ENCODE measurements around the gene ATP9A. TPM values are rescaled to one million over a fixed set of nuclear protein-coding genes. Genes with fewer than 3 reads are reported as not detected.

Gene ATP9A
- total RNA-seq, 5 donors from 2014 or later (not counting 1 experiment from before 2014, with no cell fraction given): 0.44 to 0.85 (median 0.72) TPM

GRCh38 chr20:51591871-51592270 is 176.3 kb downstream of the ATP9A start:
- Mint-ChIP-seq H3K36me3 (no peaks in the 10 kb centered on the region), H3K9me3 (no peaks in the 10 kb centered on the region), H3K4me1 (peaks cover 8 to 16% (median 12%) of the 10 kb centered on the region in 3 donors), H3K27me3 (no peaks in the 10 kb centered on the region), H3K27ac (no peak overlapping the region), H3K4me3 (no peak overlapping the region)
- Histone ChIP-seq H3K9me3 (no peaks in the 10 kb centered on the region), H3K27me3 (replicated peaks in 1 of 2; ENCODE audit: control insufficient read depth in 2 of 2, extremely low read depth in 1 of 2, insufficient read depth in 2 of 2, low read length in 1 of 2) (peaks cover 0 to 3% of the 10 kb centered on the region in 2 experiments), H3K4me1 (ENCODE audit: control insufficient read depth in 1 of 2, extremely low read depth in 1 of 2, insufficient read depth in 2 of 2, low read length in 2 of 2) (peaks cover 0 to 8% of the 10 kb centered on the region in 2 experiments), H3K36me3 (ENCODE audit: control insufficient read depth in 2 of 2, extremely low read depth in 1 of 2, insufficient read depth in 1 of 2, low read length in 1 of 2) (no peaks in the 10 kb centered on the region), H3K27ac (ENCODE audit: low read length) (no peak overlapping the region), H3K4me3 (ENCODE audit: control insufficient read depth in 1 of 2, extremely low read depth in 1 of 2, low read length in 1 of 2) (no peak overlapping the region)
- 100% methylated on average over 6 of the region's 10 CpGs for WGBS (ENCODE audit: insufficient coverage)
- CTCF ChIA-PET: no interaction called here
- DNase-seq (no peak), ATAC-seq (replicated peaks in 1 of 4) (no peak)
- POLR2A ChIA-PET: no interaction called here

- DNase-seq: no peak
- H3K36me3 Mint-ChIP-seq: no peaks in the 10 kb centered on the region
- ATAC-seq (replicated peaks in 1 of 4): no peak
- Histone ChIP-seq H3K27ac (ENCODE audit: low read length) (no peak overlapping the region), H3K4me1 (ENCODE audit: control insufficient read depth in 1 of 2, extremely low read depth in 1 of 2, insufficient read depth in 2 of 2, low read length in 2 of 2) (peaks cover 0 to 5% of the 10 kb centered on the region in 2 experiments), H3K36me3 (ENCODE audit: control insufficient read depth in 2 of 2, extremely low read depth in 1 of 2, insufficient read depth in 1 of 2, low read length in 1 of 2) (no peaks in the 10 kb centered on the region), H3K4me3 (ENCODE audit: control insufficient read depth in 1 of 2, extremely low read depth in 1 of 2, low read length in 1 of 2) (no peak overlapping the region), H3K9me3 (no peaks in the 10 kb centered on the region), H3K27me3 (replicated peaks in 1 of 2; ENCODE audit: control insufficient read depth in 2 of 2, extremely low read depth in 1 of 2, insufficient read depth in 2 of 2, low read length in 1 of 2) (no peaks in the 10 kb centered on the region)
- no peaks in the 10 kb centered on the region for H3K27me3 Mint-ChIP-seq
- peaks cover 6 to 9% (median 6%) of the 10 kb centered on the region in 3 donors for H3K4me1 Mint-ChIP-seq
- no peak overlapping the region for H3K27ac Mint-ChIP-seq
- WGBS (ENCODE audit: insufficient coverage): 40% methylated on average over 1 of the region's 3 CpGs
- POLR2A ChIA-PET: no interaction called here
- no peak overlapping the region for H3K4me3 Mint-ChIP-seq
- H3K9me3 Mint-ChIP-seq: no peaks in the 10 kb centered on the region
- CTCF ChIA-PET: interaction anchor here in 1 of 2 donors (0.7 to 0.8 kb wide), 3 partner anchors 8 to 203 kb away, joined by 3 read pairs; partner anchors contain the start of gene NFATC2
These were observed 179.4 kb downstream of the ATP9A start for GRCh38 chr20:51588762-51589161.

- H3K36me3 Mint-ChIP-seq: no peaks in the 10 kb centered on the region
- CTCF ChIA-PET: no interaction called here
- DNase-seq: no peak
These were observed 181.0 kb downstream of the ATP9A start for GRCh38 chr20:51587145-51587544.

GRCh38 chr20:51586005-51586440 is 182.2 kb downstream of the ATP9A start:
- no peak overlapping the region for H3K27ac Mint-ChIP-seq
- H3K27ac ChIP-seq (ENCODE audit: low read length): no peak overlapping the region
- ChIA-PET POLR2A (no interaction called here), CTCF (no interaction called here)
- H3K4me1 Mint-ChIP-seq: peaks cover 6% of the 10 kb centered on the region in 3 donors
- no peaks in the 10 kb centered on the region for H3K9me3 Mint-ChIP-seq
- no peak overlapping the region for H3K4me3 ChIP-seq (ENCODE audit: control insufficient read depth in 1 of 2, extremely low read depth in 1 of 2, low read length in 1 of 2)
- no peaks in the 10 kb centered on the region for H3K27me3 ChIP-seq (replicated peaks in 1 of 2; ENCODE audit: control insufficient read depth in 2 of 2, extremely low read depth in 1 of 2, insufficient read depth in 2 of 2, low read length in 1 of 2)
- no peak for DNase-seq
- no peaks in the 10 kb centered on the region for H3K36me3 ChIP-seq (ENCODE audit: control insufficient read depth in 2 of 2, extremely low read depth in 1 of 2, insufficient read depth in 1 of 2, low read length in 1 of 2)
- no peak for ATAC-seq (replicated peaks in 1 of 4)
- no peaks in the 10 kb centered on the region for H3K27me3 Mint-ChIP-seq
- no peak overlapping the region for H3K4me3 Mint-ChIP-seq
- peaks cover 0 to 5% of the 10 kb centered on the region in 2 experiments for H3K4me1 ChIP-seq (ENCODE audit: control insufficient read depth in 1 of 2, extremely low read depth in 1 of 2, insufficient read depth in 2 of 2, low read length in 2 of 2)
- no peaks in the 10 kb centered on the region for H3K36me3 Mint-ChIP-seq
- H3K9me3 ChIP-seq: no peaks in the 10 kb centered on the region
- 73% methylated on average over 4 of the region's 4 CpGs for WGBS (ENCODE audit: insufficient coverage)

More at GRCh38 chr20:51587145-51587544, 181.0 kb downstream of the ATP9A start:
- Mint-ChIP-seq H3K9me3 (no peaks in the 10 kb centered on the region), H3K27me3 (no peaks in the 10 kb centered on the region), H3K27ac (no peak overlapping the region), H3K4me1 (peaks cover 6% of the 10 kb centered on the region in 3 donors), H3K4me3 (no peak overlapping the region)
- Histone ChIP-seq H3K4me1 (ENCODE audit: control insufficient read depth in 1 of 2, extremely low read depth in 1 of 2, insufficient read depth in 2 of 2, low read length in 2 of 2) (peaks cover 0 to 5% of the 10 kb centered on the region in 2 experiments), H3K27ac (ENCODE audit: low read length) (no peak overlapping the region), H3K27me3 (replicated peaks in 1 of 2; ENCODE audit: control insufficient read depth in 2 of 2, extremely low read depth in 1 of 2, insufficient read depth in 2 of 2, low read length in 1 of 2) (no peaks in the 10 kb centered on the region), H3K9me3 (no peaks in the 10 kb centered on the region), H3K36me3 (ENCODE audit: control insufficient read depth in 2 of 2, extremely low read depth in 1 of 2, insufficient read depth in 1 of 2, low read length in 1 of 2) (no peaks in the 10 kb centered on the region), H3K4me3 (ENCODE audit: control insufficient read depth in 1 of 2, extremely low read depth in 1 of 2, low read length in 1 of 2) (no peak overlapping the region)
- no CpG with 5 or more reads among the region's 4 CpGs for WGBS (ENCODE audit: insufficient coverage)
- POLR2A ChIA-PET: no interaction called here
- no peak for ATAC-seq (replicated peaks in 1 of 4)

- H3K36me3 ChIP-seq (ENCODE audit: control insufficient read depth in 2 of 2, extremely low read depth in 1 of 2, insufficient read depth in 1 of 2, low read length in 1 of 2): no peaks in the 10 kb centered on the region
- Mint-ChIP-seq H3K27ac (no peak overlapping the region), H3K36me3 (no peaks in the 10 kb centered on the region), H3K4me3 (no peak overlapping the region), H3K27me3 (no peaks in the 10 kb centered on the region), H3K9me3 (no peaks in the 10 kb centered on the region), H3K4me1 (peaks cover 6% of the 10 kb centered on the region in 3 donors)
- WGBS (ENCODE audit: insufficient coverage): 85% methylated on average over 3 of the region's 4 CpGs
- H3K4me3 ChIP-seq (ENCODE audit: control insufficient read depth in 1 of 2, extremely low read depth in 1 of 2, low read length in 1 of 2): no peak overlapping the region
- ATAC-seq (replicated peaks in 1 of 4) (no peak), DNase-seq (no peak)
- POLR2A ChIA-PET: no interaction called here
- CTCF ChIA-PET: no interaction called here
- no peak overlapping the region for H3K27ac ChIP-seq (ENCODE audit: low read length)
- H3K4me1 ChIP-seq (ENCODE audit: control insufficient read depth in 1 of 2, extremely low read depth in 1 of 2, insufficient read depth in 2 of 2, low read length in 2 of 2): peaks cover 0 to 5% of the 10 kb centered on the region in 2 experiments
- no peaks in the 10 kb centered on the region for H3K27me3 ChIP-seq (replicated peaks in 1 of 2; ENCODE audit: control insufficient read depth in 2 of 2, extremely low read depth in 1 of 2, insufficient read depth in 2 of 2, low read length in 1 of 2)
- H3K9me3 ChIP-seq: no peaks in the 10 kb centered on the region
These were observed 183.0 kb downstream of the ATP9A start for GRCh38 chr20:51585148-51585547.

- DNase-seq (no peak), ATAC-seq (replicated peaks in 1 of 4) (no peak)
- POLR2A ChIA-PET: no interaction called here
- WGBS (ENCODE audit: insufficient coverage): 82% methylated on average over 3 of the region's 4 CpGs
- H3K4me3 Mint-ChIP-seq: no peak overlapping the region
- H3K36me3 Mint-ChIP-seq: no peaks in the 10 kb centered on the region
- no peaks in the 10 kb centered on the region for H3K27me3 ChIP-seq (replicated peaks in 1 of 2; ENCODE audit: control insufficient read depth in 2 of 2, extremely low read depth in 1 of 2, insufficient read depth in 2 of 2, low read length in 1 of 2)
- H3K9me3 ChIP-seq: no peaks in the 10 kb centered on the region
- CTCF ChIA-PET: no interaction called here
- no peaks in the 10 kb centered on the region for H3K36me3 ChIP-seq (ENCODE audit: control insufficient read depth in 2 of 2, extremely low read depth in 1 of 2, insufficient read depth in 1 of 2, low read length in 1 of 2)
- H3K4me3 ChIP-seq (ENCODE audit: control insufficient read depth in 1 of 2, extremely low read depth in 1 of 2, low read length in 1 of 2): no peak overlapping the region
- H3K9me3 Mint-ChIP-seq: no peaks in the 10 kb centered on the region
- H3K4me1 ChIP-seq (ENCODE audit: control insufficient read depth in 1 of 2, extremely low read depth in 1 of 2, insufficient read depth in 2 of 2, low read length in 2 of 2): peaks cover 0 to 5% of the 10 kb centered on the region in 2 experiments
- no peak overlapping the region for H3K27ac Mint-ChIP-seq
- peaks cover 6% of the 10 kb centered on the region in 3 donors for H3K4me1 Mint-ChIP-seq
- H3K27ac ChIP-seq (ENCODE audit: low read length): no peak overlapping the region
- H3K27me3 Mint-ChIP-seq: no peaks in the 10 kb centered on the region
These were observed 183.5 kb downstream of the ATP9A start for GRCh38 chr20:51584737-51585136.

- Histone ChIP-seq H3K36me3 (ENCODE audit: control insufficient read depth in 2 of 2, extremely low read depth in 1 of 2, insufficient read depth in 1 of 2, low read length in 1 of 2) (no peaks in the 10 kb centered on the region), H3K9me3 (no peaks in the 10 kb centered on the region), H3K27ac (ENCODE audit: low read length) (no peak overlapping the region), H3K4me3 (ENCODE audit: control insufficient read depth in 1 of 2, extremely low read depth in 1 of 2, low read length in 1 of 2) (no peak overlapping the region), H3K4me1 (ENCODE audit: control insufficient read depth in 1 of 2, extremely low read depth in 1 of 2, insufficient read depth in 2 of 2, low read length in 2 of 2) (peaks cover 0 to 5% of the 10 kb centered on the region in 2 experiments), H3K27me3 (replicated peaks in 1 of 2; ENCODE audit: control insufficient read depth in 2 of 2, extremely low read depth in 1 of 2, insufficient read depth in 2 of 2, low read length in 1 of 2) (no peaks in the 10 kb centered on the region)
- Mint-ChIP-seq H3K4me3 (no peak overlapping the region), H3K27ac (no peak overlapping the region), H3K27me3 (no peaks in the 10 kb centered on the region), H3K36me3 (no peaks in the 10 kb centered on the region), H3K9me3 (no peaks in the 10 kb centered on the region), H3K4me1 (peaks cover 6% of the 10 kb centered on the region in 3 donors)
- ATAC-seq (replicated peaks in 1 of 4) (no peak), DNase-seq (no peak)
- POLR2A ChIA-PET: no interaction called here
- 96% methylated on average over 6 of the region's 8 CpGs for WGBS (ENCODE audit: insufficient coverage)
- CTCF ChIA-PET: interaction anchor here in 1 of 2 donors (1.1 kb wide), 1 partner anchor 10 kb away, joined by 3 read pairs; no protein-coding TSS in a partner anchor
These were observed 184.1 kb downstream of the ATP9A start for GRCh38 chr20:51584116-51584515.
